Panc1 (cell line): Measurements from ENCODE around the gene FUT1.

Source experiments
- POLR2AphosphoS5 ChIP-seq: IDR thresholded peaks from 2 replicates; pipeline ENCODE4 v1.6.1; 2012; ENCODE audit warnings: mild to moderate bottlenecking, low read depth, low read length, moderate library complexity
- REST ChIP-seq, 2 experiments: IDR thresholded peaks; 2 replicates each; pipeline ENCODE4 v1.6.1; 2011 to 2012; ENCODE audit warnings: low read depth in 2 of 2, control low read depth in 1 of 2, low read length in 1 of 2, mild to moderate bottlenecking in 1 of 2, moderate library complexity in 1 of 2; ENCODE audit not compliant: insufficient read depth in 1 of 2
- SIN3A ChIP-seq: IDR thresholded peaks from 2 replicates; pipeline ENCODE4 v1.6.1; 2012; ENCODE audit warnings: low read depth, mild to moderate bottlenecking, low read length, moderate library complexity, borderline replicate concordance; ENCODE audit not compliant: insufficient read depth
- TCF7L2 ChIP-seq: IDR thresholded peaks from 2 replicates; pipeline ENCODE4 v1.6.1; 2011; ENCODE audit warnings: mild to moderate bottlenecking, low read depth, low read length, inconsistent platforms
- TF ChIP-seq, protein P1 (sequence below): fragments of 450-650 bp; IDR thresholded peaks from 2 replicates; pipeline ENCODE4 v1.5.1; 2017; ENCODE audit warnings: mild to moderate bottlenecking

DNA sequence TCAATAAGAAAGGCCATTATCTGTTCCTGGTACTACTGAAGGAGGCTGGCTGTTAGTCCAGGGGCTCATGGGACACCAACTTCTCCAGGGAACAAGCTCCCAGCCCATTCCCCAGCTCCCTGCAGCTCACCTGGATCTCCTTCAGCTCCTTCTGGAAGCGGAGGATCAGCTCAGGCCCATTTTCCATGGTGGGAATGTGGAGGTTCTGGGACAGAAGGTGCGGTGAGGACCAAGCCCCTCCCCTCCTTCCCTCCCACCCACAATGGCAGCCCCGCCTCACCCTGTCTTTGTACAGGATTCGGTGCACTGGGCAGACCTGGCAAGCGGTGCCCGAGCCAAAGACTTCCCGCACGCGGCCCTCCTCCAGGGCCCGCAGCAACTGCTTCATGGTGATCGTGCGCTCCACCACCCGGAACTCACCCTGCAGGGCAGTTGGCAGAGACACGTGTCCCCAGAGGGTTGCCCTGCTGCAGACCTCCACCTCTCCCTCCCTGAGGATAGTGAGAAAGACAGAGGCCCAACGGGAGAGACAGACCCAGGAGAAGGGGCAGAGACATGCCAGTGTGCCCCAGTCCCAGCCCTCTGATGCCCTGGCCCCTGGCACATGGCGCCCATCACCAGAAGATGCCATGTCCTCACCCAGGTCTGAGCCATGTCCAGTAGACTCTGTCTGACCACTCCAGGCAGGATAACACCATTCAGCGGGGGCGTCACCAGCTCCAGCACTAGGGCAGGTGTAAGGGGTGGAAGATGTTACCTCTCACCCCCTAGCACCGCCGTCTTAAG lies 44.0 kb upstream of the FUT1 start:
- TF ChIP-seq POLR2AphosphoS5 (no peak), REST (IDR thresholded peaks at IDR 0.05; ENCODE audit: insufficient read depth in 1 of 2, low read depth in 2 of 2, low read length in 1 of 2) (no peak), SIN3A (no peak), TCF7L2 (no peak)
- TF ChIP-seq, protein P1, sequence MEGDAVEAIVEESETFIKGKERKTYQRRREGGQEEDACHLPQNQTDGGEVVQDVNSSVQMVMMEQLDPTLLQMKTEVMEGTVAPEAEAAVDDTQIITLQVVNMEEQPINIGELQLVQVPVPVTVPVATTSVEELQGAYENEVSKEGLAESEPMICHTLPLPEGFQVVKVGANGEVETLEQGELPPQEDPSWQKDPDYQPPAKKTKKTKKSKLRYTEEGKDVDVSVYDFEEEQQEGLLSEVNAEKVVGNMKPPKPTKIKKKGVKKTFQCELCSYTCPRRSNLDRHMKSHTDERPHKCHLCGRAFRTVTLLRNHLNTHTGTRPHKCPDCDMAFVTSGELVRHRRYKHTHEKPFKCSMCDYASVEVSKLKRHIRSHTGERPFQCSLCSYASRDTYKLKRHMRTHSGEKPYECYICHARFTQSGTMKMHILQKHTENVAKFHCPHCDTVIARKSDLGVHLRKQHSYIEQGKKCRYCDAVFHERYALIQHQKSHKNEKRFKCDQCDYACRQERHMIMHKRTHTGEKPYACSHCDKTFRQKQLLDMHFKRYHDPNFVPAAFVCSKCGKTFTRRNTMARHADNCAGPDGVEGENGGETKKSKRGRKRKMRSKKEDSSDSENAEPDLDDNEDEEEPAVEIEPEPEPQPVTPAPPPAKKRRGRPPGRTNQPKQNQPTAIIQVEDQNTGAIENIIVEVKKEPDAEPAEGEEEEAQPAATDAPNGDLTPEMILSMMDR = no peak
